ENCODE results near the gene TEAD1.

TEAD1 gene

GRCh38 chr11:12768726-12769673 lies 94.8 kb downstream of the TEAD1 start:
- no peak for DNase-seq

DNA sequence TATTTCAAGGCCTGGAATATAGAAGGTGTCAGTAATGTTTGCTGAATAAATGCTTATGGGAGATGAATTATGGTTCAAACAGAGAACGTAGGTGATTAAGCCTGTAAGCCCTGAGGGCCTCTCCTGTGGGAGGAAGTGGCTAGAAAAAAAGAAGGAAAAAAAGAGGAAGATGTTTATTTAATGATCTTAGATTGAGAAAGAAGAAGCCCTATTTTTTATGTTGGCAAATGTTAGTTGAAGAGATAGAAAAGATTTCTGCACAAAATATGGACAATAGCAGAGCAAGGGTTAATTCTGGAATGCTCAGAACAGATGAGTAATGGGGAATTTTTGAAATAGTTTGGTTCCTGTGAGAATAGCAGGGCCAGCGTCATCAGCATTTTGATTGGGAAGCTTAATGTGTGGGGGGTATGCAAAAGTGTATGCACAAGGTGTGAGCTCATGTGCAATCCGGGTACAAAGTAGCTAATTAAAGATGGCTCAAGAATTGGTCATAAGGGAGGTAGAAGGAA lies 95.7 kb downstream of the TEAD1 start:
- DNase-seq = no peak

GRCh38 chr11:12770435-12770834 lies 96.2 kb downstream of the TEAD1 start:
- no peak for DNase-seq

- DNase-seq = no peak
These were observed 96.9 kb downstream of the TEAD1 start for GRCh38 chr11:12770966-12771597.

- DNase-seq = no peak
These were observed 97.7 kb downstream of the TEAD1 start for GRCh38 chr11:12771875-12772274.

GRCh38 chr11:12772324-12772723 lies 98.1 kb downstream of the TEAD1 start:
- no peak for DNase-seq

- no peak for DNase-seq
These were observed 99.4 kb downstream of the TEAD1 start for GRCh38 chr11:12773591-12773990.

DNA sequence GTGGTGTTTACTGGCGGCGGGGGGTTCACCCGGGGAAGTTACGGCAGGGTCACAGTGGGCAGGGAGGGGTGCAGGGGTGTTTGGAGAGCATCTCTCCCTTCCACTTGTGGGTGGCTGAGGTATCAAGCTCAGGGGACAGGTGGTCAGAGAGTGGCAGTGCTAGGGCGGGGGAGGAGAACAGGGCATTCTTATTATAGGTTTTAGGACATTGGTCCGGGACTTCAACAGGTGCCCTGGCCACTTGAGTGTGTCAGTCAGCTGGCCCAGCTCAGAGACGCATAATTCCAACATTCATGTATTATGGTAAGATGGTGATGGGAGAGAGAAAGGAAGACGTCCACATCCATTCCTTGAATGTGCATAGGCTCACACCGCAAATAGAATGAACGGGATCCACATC lies 101.7 kb downstream of the TEAD1 start:
- DNase-seq = no peak

- DNase-seq = no peak
These were observed 103.1 kb downstream of the TEAD1 start for GRCh38 chr11:12777208-12777874.

DNA sequence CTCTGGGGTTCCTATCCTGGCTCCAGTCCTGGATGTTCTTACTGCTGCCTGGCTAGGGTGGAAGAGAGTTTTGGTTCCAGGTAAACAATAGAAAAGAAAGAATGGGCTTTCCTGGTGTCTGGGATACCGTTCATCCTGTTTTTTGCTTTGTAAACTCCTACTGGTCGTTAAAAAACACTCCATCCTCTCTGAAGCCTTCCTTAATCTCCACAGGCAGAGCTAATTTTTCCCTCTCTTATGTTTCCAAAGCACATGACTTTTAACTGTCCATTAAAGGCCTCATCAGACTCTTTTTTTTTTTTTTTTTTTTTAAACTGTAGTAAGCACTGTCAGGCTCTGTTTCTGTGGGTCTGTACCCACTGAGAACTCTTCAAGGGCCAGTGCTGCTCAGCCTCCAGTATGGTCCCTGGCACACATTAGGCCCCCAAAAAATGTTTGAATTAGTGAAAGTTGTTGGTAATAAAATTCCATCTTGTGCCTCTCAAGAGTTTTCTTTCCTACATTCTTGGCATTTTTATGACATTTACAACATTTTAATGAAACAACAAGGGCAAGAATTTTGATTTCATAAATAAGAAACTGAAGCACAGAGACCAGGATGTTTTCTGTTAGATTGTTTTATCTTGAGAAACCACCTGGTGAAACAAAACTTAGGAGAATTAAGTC lies 104.2 kb downstream of the TEAD1 start:
- no peak for DNase-seq

GRCh38 chr11:12783765-12784164 lies 109.5 kb downstream of the TEAD1 start:
- DNase-seq = no peak

GRCh38 chr11:12784445-12784844 lies 110.2 kb downstream of the TEAD1 start:
- DNase-seq = no peak

DNA sequence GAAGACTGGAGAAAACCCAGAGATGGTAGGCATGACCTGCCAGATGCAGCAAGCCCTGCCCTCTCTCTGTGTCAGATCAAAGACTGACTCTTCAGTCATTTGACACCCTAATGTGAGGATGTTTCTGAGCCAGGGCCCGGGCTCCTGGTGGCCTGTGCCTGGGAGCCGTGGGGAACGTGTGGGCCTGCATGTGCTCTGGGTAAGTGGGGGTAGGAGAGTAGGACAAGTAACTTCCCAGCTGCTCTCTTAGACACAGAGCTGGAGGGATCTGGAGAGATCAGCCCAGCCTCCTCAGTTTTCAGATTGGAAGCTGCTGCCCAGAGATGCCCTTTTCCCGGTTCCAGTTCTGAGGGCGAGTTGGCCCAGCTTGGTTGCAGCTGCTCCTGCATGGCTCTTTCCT lies 110.8 kb downstream of the TEAD1 start:
- DNase-seq = no peak

DNA sequence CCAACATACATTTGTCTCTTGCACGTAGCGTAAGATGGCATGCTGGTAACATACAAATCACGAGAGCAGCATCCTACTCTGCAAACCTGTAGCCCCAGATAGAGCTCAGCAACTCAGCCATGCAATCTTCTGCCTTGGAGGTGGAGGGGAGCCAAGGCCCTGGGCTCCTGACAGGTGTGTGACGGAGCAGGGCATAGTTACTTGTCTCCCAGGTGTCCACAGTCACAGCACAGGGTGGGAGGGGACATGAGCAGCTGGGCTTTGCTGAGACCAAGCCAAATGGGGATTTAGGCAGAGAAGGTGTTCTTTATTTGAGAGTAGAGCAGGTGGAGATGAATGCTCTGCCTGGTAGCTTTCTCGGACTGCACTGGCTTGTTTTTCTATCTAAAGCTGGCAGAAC lies 111.7 kb downstream of the TEAD1 start:
- DNase-seq = no peak

DNA sequence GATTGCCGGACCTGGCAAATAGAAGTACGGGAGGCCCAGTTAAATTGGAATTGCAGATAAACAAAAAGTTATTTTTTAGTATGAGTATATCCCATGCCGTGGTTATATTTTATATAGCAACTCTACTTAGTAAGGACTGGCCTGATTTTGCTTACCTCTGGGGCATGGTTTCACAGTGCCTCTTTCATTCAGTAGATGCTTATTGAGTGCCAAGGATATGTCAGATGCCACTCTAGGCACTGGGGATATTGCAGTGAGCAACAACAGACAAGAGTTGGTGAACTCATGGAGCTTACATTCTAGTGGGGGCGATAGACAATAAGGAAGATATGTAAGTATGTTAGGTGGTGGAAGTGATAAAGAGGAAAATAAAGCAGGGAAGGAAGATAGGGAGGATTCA lies 112.2 kb downstream of the TEAD1 start:
- no peak for DNase-seq

- DNase-seq = no peak
These were observed 112.7 kb downstream of the TEAD1 start for GRCh38 chr11:12786891-12787290.

DNA sequence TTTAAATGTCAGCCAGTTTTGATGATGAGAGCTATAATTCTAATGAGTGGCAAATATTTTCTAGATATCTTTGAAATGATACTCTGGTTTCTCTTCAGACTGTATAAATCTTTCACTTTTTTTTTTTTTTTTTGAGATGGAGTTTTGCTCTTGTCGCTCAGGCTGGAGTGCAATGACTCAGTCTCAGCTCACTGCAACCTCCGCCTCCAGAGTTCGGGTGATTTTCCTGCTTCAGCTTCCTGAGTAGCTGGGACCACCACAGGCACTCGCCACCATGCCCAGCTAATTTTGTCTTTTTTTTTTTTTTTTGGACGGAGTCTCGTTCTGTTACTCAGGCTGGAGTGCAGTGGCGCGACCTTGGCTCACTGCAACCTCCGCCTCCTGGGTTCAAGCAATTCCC lies 113.6 kb downstream of the TEAD1 start:
- DNase-seq = no peak

DNA sequence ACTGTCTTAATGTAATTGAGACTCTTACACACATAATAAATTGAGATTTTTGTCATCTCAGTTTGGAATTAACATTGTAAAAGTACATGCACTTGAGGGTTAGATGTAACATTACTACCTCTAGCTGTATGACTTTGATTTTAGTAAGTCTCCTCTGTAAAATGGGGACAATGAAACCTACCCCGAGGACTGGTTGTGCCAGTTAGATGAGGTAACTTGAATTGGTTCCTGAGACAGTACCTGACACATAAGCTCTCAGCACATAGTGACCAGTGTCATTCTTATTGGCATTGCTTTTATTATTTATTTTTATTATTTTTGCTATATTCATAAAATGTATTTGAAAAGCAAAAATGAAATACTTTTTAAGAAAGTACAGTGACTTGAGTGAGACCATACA lies 114.8 kb downstream of the TEAD1 start:
- no peak for DNase-seq

- DNase-seq = no peak
These were observed 115.5 kb downstream of the TEAD1 start for GRCh38 chr11:12789596-12790215.

GRCh38 chr11:12790861-12791616 lies 116.8 kb downstream of the TEAD1 start:
- DNase-seq = no peak

DNA sequence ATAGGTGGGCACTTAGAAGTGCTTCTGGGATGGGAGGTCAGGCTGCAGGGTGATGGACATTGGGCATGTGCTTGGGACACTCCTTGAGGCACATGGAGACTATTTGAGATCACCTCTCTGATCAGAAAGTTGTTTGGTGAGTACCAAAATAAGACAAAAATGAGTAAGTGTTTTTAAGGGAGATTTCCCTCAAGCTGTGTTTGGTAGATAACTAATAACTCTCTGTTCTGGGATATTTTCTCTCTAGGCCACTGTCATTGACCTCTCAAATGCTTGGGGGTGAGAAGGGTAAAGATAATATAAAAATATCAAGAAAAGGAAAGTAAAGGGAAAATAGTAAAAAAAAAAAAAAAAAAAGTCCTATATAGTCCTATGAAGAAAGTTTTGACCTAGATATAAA lies 117.8 kb downstream of the TEAD1 start:
- no peak for DNase-seq

DNA sequence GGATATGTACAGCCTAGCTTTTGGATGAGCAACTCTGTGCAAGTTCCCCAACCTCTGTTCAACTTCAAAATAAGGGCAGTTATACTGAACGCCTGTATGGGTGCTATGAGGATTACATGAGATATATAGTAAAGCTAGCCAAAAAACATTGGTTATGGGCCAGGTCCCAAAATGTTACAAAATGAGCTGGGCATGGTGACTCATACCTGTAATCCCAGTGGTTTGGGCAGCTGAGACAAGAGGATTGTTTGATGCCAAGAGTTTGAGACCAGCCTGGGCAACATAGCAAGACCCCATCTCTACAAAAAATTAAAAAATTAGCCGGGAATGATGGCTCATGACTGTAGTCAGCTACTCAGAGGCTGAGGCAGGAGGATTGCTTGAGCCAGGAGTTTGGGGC lies 118.4 kb downstream of the TEAD1 start:
- no peak for DNase-seq

All from stimulated activated CD4-positive, alpha-beta T cell treated with anti-CD3 and anti-CD28 coated beads, Interleukin-4, amount 100 ng/mL, for 24 hours (primary cell).